SK-N-SH treated with all-trans-retinoic acid at 6 μM for 48 hours (cell line): ENCODE data around the gene MRPL34.

ENCODE experiments used
- ATAC-seq: fragments of 200-7000 bp; cut with Tn5 transposase; 3 replicates; pipeline ENCODE4 v1.9.1; 2020; ENCODE audit warnings: mild to moderate bottlenecking, moderate library complexity
- ARNTL ChIP-seq: fragments of 450-650 bp; formaldehyde crosslinking; IDR thresholded peaks from 2 replicates; pipeline ENCODE4 v1.5.0; 2020; ENCODE audit warnings: low read depth, mild to moderate bottlenecking, moderate library complexity, borderline replicate concordance
- BACH2 ChIP-seq: fragments of 250-450 bp; sonication (Bioruptor Pico); IDR thresholded peaks from 2 replicates; pipeline ENCODE4 v1.9.0; 2021; ENCODE audit warnings: mild to moderate bottlenecking, borderline replicate concordance
- CREB5 ChIP-seq: fragments of 250-450 bp; sonication (Bioruptor Pico); IDR thresholded peaks from 2 replicates; pipeline ENCODE4 v1.5.1; 2020; ENCODE audit warnings: low read depth, mild to moderate bottlenecking, moderate library complexity
- CSDC2 ChIP-seq: fragments of 250-450 bp; sonication (Bioruptor Pico); IDR thresholded peaks from 2 replicates; pipeline ENCODE4 v1.5.0; 2020; ENCODE audit warnings: mild to moderate bottlenecking, moderate library complexity
- CSRNP3 ChIP-seq: fragments of 250-450 bp; sonication (Bioruptor Pico); IDR thresholded peaks from 2 replicates; pipeline ENCODE4 v1.5.1; 2021; ENCODE audit warnings: mild to moderate bottlenecking, moderate library complexity
- ESRRG ChIP-seq: fragments of 250-450 bp; sonication (Bioruptor Pico); IDR thresholded peaks from 2 replicates; pipeline ENCODE4 v1.6.1; 2021; ENCODE audit warnings: mild to moderate bottlenecking
- GLIS3 ChIP-seq: fragments of 250-450 bp; sonication (Bioruptor Pico); IDR thresholded peaks from 2 replicates; pipeline ENCODE4 v1.5.0; 2020; ENCODE audit warnings: mild to moderate bottlenecking, moderate library complexity
- ISL1 ChIP-seq: fragments of 250-450 bp; sonication (Bioruptor Pico); IDR thresholded peaks from 2 replicates; pipeline ENCODE4 v2.1.2; 2022; ENCODE audit warnings: mild to moderate bottlenecking, moderate library complexity
- OSR1 ChIP-seq: fragments of 250-450 bp; sonication (Bioruptor Pico); IDR thresholded peaks from 2 replicates; pipeline ENCODE4 v1.8.0; 2022; ENCODE audit warnings: moderate library complexity, mild to moderate bottlenecking, inconsistent platforms
- POU6F1 ChIP-seq: fragments of 250-450 bp; sonication (Bioruptor Pico); IDR thresholded peaks from 2 replicates; pipeline ENCODE4 v1.8.0; 2021; ENCODE audit warnings: low read depth, mild to moderate bottlenecking, moderate library complexity, borderline replicate concordance
- PPARA ChIP-seq: fragments of 250-450 bp; sonication (Bioruptor Pico); IDR thresholded peaks from 2 replicates; pipeline ENCODE4 v1.5.0; 2020; ENCODE audit warnings: mild to moderate bottlenecking, borderline replicate concordance
- RARB ChIP-seq: fragments of 250-450 bp; sonication (Bioruptor Pico); IDR thresholded peaks from 2 replicates; pipeline ENCODE4 v1.8.0; 2021; ENCODE audit warnings: mild to moderate bottlenecking, moderate library complexity
- SNAI2 ChIP-seq: fragments of 250-450 bp; sonication (Bioruptor Pico); IDR thresholded peaks from 2 replicates; pipeline ENCODE4 v1.5.0; 2020; ENCODE audit warnings: mild to moderate bottlenecking, moderate library complexity
- TCF4 ChIP-seq: fragments of 250-450 bp; sonication (Bioruptor Pico); IDR thresholded peaks from 2 replicates; pipeline ENCODE4 v1.8.0; 2021; ENCODE audit warnings: mild to moderate bottlenecking, moderate library complexity, borderline replicate concordance
- TSHZ2 ChIP-seq: fragments of 250-450 bp; sonication (Bioruptor Pico); IDR thresholded peaks from 2 replicates; pipeline ENCODE4 v1.5.0; 2020; ENCODE audit warnings: mild to moderate bottlenecking, moderate library complexity
- ZC3H10 ChIP-seq: fragments of 250-450 bp; sonication (Bioruptor Pico); IDR thresholded peaks from 2 replicates; pipeline ENCODE4 v1.5.1; 2021; ENCODE audit warnings: mild to moderate bottlenecking, moderate library complexity
- ZFP3 ChIP-seq: fragments of 250-450 bp; sonication (Bioruptor Pico); IDR thresholded peaks from 2 replicates; pipeline ENCODE4 v1.5.0; 2020; ENCODE audit warnings: mild to moderate bottlenecking, moderate library complexity
- ZFP30 ChIP-seq: fragments of 450-650 bp; formaldehyde crosslinking; IDR thresholded peaks from 2 replicates; pipeline ENCODE4 v1.5.0; 2022; ENCODE audit warnings: mild to moderate bottlenecking, moderate library complexity
- ZNF565 ChIP-seq: fragments of 450-650 bp; formaldehyde crosslinking; conservative IDR thresholded peaks from 2 replicates; pipeline ENCODE4 v1.5.0; 2020; ENCODE audit warnings: low read depth, mild to moderate bottlenecking, moderate library complexity
- ZNF70 ChIP-seq: fragments of 450-650 bp; formaldehyde crosslinking; IDR thresholded peaks from 2 replicates; pipeline ENCODE4 v1.5.0; 2020; ENCODE audit warnings: mild to moderate bottlenecking, moderate library complexity
- ZNF8 ChIP-seq: fragments of 450-650 bp; formaldehyde crosslinking; IDR thresholded peaks from 2 replicates; pipeline ENCODE4 v1.5.0; 2020; ENCODE audit warnings: mild to moderate bottlenecking, moderate library complexity

Gene MRPL34

GRCh38 chr19:17266026-17266425 lies 39.6 kb upstream of the MRPL34 start (continued):
- no peak for TF ChIP-seq CREB5 (CRISPR knock-in tag)
- TF ChIP-seq, all 23 proteins: peak for 0

GRCh38 chr19:17266589-17266974 lies 39.1 kb upstream of the MRPL34 start:
- no peak for ATAC-seq
- TF ChIP-seq ZNF565 (CRISPR knock-in tag) (no peak), SNAI2 (CRISPR knock-in tag) (no peak), RARB (CRISPR knock-in tag) (no peak), TSHZ2 (CRISPR knock-in tag) (no peak), POU6F1 (CRISPR knock-in tag) (no peak), TCF4 (CRISPR knock-in tag) (no peak), ZC3H10 (no peak)

- ATAC-seq: peak; percentile 97
- TF ChIP-seq ZNF8 (CRISPR knock-in tag) (0 out of 2 replicates have a peak, but pooled peaks have one; percentile 43), ZFP3 (CRISPR knock-in tag) (peak; percentile 67; the same call in 1 of the 2 replicates), ZNF565 (CRISPR knock-in tag) (peak; percentile 93), POU6F1 (CRISPR knock-in tag) (no peak), ISL1 (CRISPR knock-in tag) (peak; percentile 30; the same call in 1 of the 2 replicates), GLIS3 (CRISPR knock-in tag) (no peak), BACH2 (CRISPR knock-in tag) (peak; percentile 87; the same call in 1 of the 2 replicates), CSDC2 (CRISPR knock-in tag) (peak; percentile 95), ZNF70 (CRISPR knock-in tag) (peak; percentile 52; the same call in 1 of the 2 replicates), ZFP30 (CRISPR knock-in tag) (peak; percentile 14; the same call in 1 of the 2 replicates), RARB (CRISPR knock-in tag) (no peak), CREB5 (CRISPR knock-in tag) (no peak), PPARA (peak; percentile 97), TSHZ2 (CRISPR knock-in tag) (peak; percentile 97), SNAI2 (CRISPR knock-in tag) (peak; percentile 99), OSR1 (CRISPR knock-in tag) (peak; percentile 40; the same call in 1 of the 2 replicates), ESRRG (CRISPR knock-in tag) (peak; percentile 41; the same call in 1 of the 2 replicates), CSRNP3 (CRISPR knock-in tag) (no peak), ARNTL (CRISPR knock-in tag) (peak; percentile 66; the same call in 1 of the 2 replicates)
Measured at GRCh38 chr19:17266975-17267788, 38.5 kb upstream of the MRPL34 start, which contains the start of gene BABAM1. Gene BABAM1, plus strand, starts transcription at chr19:17267443. Its CDS starts 1,364 bp downstream, at chr19:17268807.
